Endothelial cell of umbilical vein (primary cell): ENCODE results near the gene HMCN1.

Source experiments
- CTCF ChIP-seq, 2 donors: IDR thresholded peaks; 1 replicate in 1 of 2; 2 replicates in 1 of 2; pipeline ENCODE4 v1.5.1; 2011; ENCODE audit warnings: low read length in 2 of 2, mild to moderate bottlenecking in 2 of 2, moderate library complexity in 2 of 2, control low read depth in 1 of 2, inconsistent platforms in 1 of 2, low read depth in 1 of 2; ENCODE audit not compliant: insufficient read depth in 1 of 2; ENCODE audit errors: extremely low read depth in 1 of 2
- EZH2 ChIP-seq: IDR thresholded peaks from 2 replicates; pipeline ENCODE4 v1.6.1; 2012; ENCODE audit warnings: borderline replicate concordance, low read depth, mild to moderate bottlenecking, moderate library complexity, low read length, inconsistent platforms; ENCODE audit not compliant: severe bottlenecking
- GATA2 ChIP-seq: IDR thresholded peaks from 2 replicates; pipeline ENCODE4 v1.7.0; 2011; ENCODE audit warnings: low read depth, mild to moderate bottlenecking, moderate library complexity, mixed read lengths, low read length; ENCODE audit not compliant: insufficient read length, insufficient read depth
- JUN ChIP-seq: IDR thresholded peaks from 2 replicates; pipeline ENCODE4 v1.6.1; 2011; ENCODE audit warnings: borderline replicate concordance, low read depth; ENCODE audit not compliant: insufficient read length, insufficient read depth
- MAX ChIP-seq: IDR thresholded peaks from 2 replicates; pipeline ENCODE4 v1.6.1; 2011; ENCODE audit not compliant: insufficient read depth, insufficient read length
- MYC ChIP-seq: IDR thresholded peaks from one replicate; pipeline ENCODE4 v1.6.1; 2011; ENCODE audit warnings: mild to moderate bottlenecking, low read depth, low read length
- POLR2A ChIP-seq: IDR thresholded peaks from 2 replicates; pipeline ENCODE4 v1.6.1; 2012; ENCODE audit warnings: low read depth, mild to moderate bottlenecking, control low read depth, low read length
- POLR2AphosphoS5 ChIP-seq: IDR thresholded peaks from 2 replicates; pipeline ENCODE4 v1.6.1; 2012; ENCODE audit warnings: low read depth, mild to moderate bottlenecking, control low read depth, low read length, moderate library complexity; ENCODE audit not compliant: insufficient read depth

- TF ChIP-seq CTCF (IDR thresholded peaks at IDR 0.05; ENCODE audit: extremely low read depth in 1 of 2, insufficient read depth in 1 of 2, low read depth in 1 of 2, low read length in 2 of 2) (no peak), JUN (no peak), POLR2AphosphoS5 (no peak), EZH2 (no peak), MYC (no peak), POLR2A (no peak), MAX (no peak), GATA2 (no peak)
These were observed 73.1 kb downstream of the HMCN1 start for GRCh38 chr1:185807275-185807674.
